Epidermal melanocyte (primary cell): ENCODE results near the gene DIP2A.
"Not testable (repeated sequence)": the region's sequence is repeated elsewhere in the genome, so short reads cannot be mapped to it uniquely, and the experiment has no call there.

Experiments
- DNase-seq: peaks from one replicate; pipeline ENCODE4 v3.0.0; 2011; ENCODE audit warnings: low spot score; ENCODE audit not compliant: insufficient read length

The DIP2A gene

GRCh38 chr21:46554431-46555224 is 95.9 kb downstream of the DIP2A start:
- no peak for DNase-seq

GRCh38 chr21:46555225-46555617 is 96.5 kb downstream of the DIP2A start:
- no peak for DNase-seq

- DNase-seq, result no peak
Observed at GRCh38 chr21:46555678-46556077, 97.0 kb downstream of the DIP2A start.

- DNase-seq, result no peak
Observed at GRCh38 chr21:46556802-46557201, 98.1 kb downstream of the DIP2A start.

GRCh38 chr21:46557469-46557868 is 98.8 kb downstream of the DIP2A start:
- DNase-seq, result no peak

GRCh38 chr21:46557919-46558392 is 99.3 kb downstream of the DIP2A start:
- DNase-seq, result no peak

- no peak for DNase-seq
Observed at GRCh38 chr21:46559291-46559983, 100.7 kb downstream of the DIP2A start.

GRCh38 chr21:46560568-46561444 is 102.1 kb downstream of the DIP2A start:
- no peak for DNase-seq

- no peak for DNase-seq
Observed at GRCh38 chr21:46561445-46562090, 102.9 kb downstream of the DIP2A start.

GRCh38 chr21:46562472-46562871 is 103.8 kb downstream of the DIP2A start:
- no peak for DNase-seq

- DNase-seq, result no peak
Observed at GRCh38 chr21:46562964-46563607, 104.4 kb downstream of the DIP2A start.

- no peak for DNase-seq
Observed at GRCh38 chr21:46564391-46564790, 105.7 kb downstream of the DIP2A start.

- no peak for DNase-seq
Observed at GRCh38 chr21:46567348-46567747, 108.7 kb downstream of the DIP2A start.

- no peak for DNase-seq
Observed at GRCh38 chr21:46568562-46568961, 109.9 kb downstream of the DIP2A start.

GRCh38 chr21:46569081-46569480 is 110.4 kb downstream of the DIP2A start:
- DNase-seq, result no peak

GRCh38 chr21:46570119-46570518 is 111.4 kb downstream of the DIP2A start:
- no peak for DNase-seq

GRCh38 chr21:46570631-46571030 is 111.9 kb downstream of the DIP2A start:
- DNase-seq, result no peak

GRCh38 chr21:46572850-46573249 is 114.2 kb downstream of the DIP2A start:
- DNase-seq, result no peak

- DNase-seq, result not testable (repeated sequence)
Observed at GRCh38 chr21:46577786-46578185, 119.1 kb downstream of the DIP2A start.

GRCh38 chr21:46579394-46579793 is 120.7 kb downstream of the DIP2A start:
- not testable (repeated sequence) for DNase-seq
